Stimulated activated memory B cell treated with anti-CD40 and anti-IgM and Interleukin-4, amounts not matched to agents 10 μg/mL and 1 μg/mL and 100 μg/mL, for 72 hours (primary cell): Measurements from ENCODE around the gene ZNF547.

ENCODE experiments used
- ATAC-seq: fragments of 150-1000 bp; cut with Tn5 transposase; 2 replicates; pipeline ENCODE4 v1.10.0; 2021
- H3K27ac Mint-ChIP-seq: one replicate; pipeline ENCODE4 v1.8.0; 2022; ENCODE audit warnings: mild to moderate bottlenecking, mixed read lengths
- H3K27me3 Mint-ChIP-seq: one replicate; pipeline ENCODE4 v1.8.0; 2022; ENCODE audit warnings: mixed read lengths
- H3K36me3 Mint-ChIP-seq: one replicate; pipeline ENCODE4 v1.8.0; 2022; ENCODE audit warnings: mixed read lengths
- H3K4me1 Mint-ChIP-seq: one replicate; pipeline ENCODE4 v1.8.0; 2022; ENCODE audit warnings: mixed read lengths
- H3K4me3 Mint-ChIP-seq: one replicate; pipeline ENCODE4 v1.8.0; 2022; ENCODE audit warnings: mild to moderate bottlenecking, moderate library complexity, mixed read lengths
- H3K9me3 Mint-ChIP-seq: one replicate; pipeline ENCODE4 v1.8.0; 2022; ENCODE audit warnings: mixed read lengths

ZNF547 gene

GRCh38 chr19:57395710-57396109, 32.4 kb downstream of the ZNF547 start:
- no peaks in the 10 kb centered on the region for H3K27me3 Mint-ChIP-seq
- no peak overlapping the region for H3K27ac Mint-ChIP-seq
- peaks cover 86% of the 10 kb centered on the region for H3K36me3 Mint-ChIP-seq
- H3K4me3 Mint-ChIP-seq = no peak overlapping the region
- peaks cover 43% of the 10 kb centered on the region for H3K9me3 Mint-ChIP-seq
- H3K4me1 Mint-ChIP-seq = peaks cover 44% of the 10 kb centered on the region
- no peak for ATAC-seq

GRCh38 chr19:57398868-57399267, 35.5 kb downstream of the ZNF547 start:
- H3K4me3 Mint-ChIP-seq = no peak overlapping the region
- peaks cover 50% of the 10 kb centered on the region for H3K9me3 Mint-ChIP-seq

DNA sequence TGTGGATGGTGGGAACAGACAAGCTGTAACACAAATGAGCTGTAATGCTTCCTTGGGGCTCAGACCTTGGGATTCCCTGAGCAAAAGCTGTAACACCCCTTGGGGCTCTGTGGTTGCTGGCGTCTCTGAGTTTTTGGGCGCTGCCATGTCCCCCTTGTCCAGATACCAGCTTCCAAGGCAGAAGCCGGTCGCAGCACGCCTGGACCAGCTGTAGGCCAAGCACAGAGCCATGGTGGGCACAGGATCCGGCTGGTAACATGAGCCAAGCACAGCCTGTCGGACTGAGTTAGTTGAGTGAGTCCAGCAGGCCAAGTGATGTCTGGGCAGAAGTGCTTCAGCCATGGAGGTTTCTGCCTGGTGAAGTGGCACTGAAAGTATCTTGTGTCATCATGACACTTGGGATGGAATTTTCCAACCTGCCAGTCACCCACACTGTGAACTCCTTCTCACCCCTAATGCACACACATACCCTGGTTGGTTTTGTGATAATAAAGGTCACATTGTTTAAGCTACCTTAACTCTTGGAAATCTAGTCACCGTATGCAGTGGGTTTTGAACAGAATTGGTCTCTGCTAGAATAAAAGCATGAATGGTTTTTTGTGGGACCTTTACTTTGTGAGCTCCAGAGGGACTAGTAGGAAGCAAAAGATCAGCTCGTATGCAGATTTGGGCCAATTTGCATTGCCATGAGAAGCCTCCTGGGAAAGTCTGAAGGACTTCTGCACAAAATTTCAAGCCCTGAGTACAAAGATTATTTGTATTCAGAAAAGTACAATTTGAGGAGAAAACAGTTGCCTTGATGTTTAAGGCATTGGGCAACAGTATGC, 40.6 kb downstream of the ZNF547 start:
- Mint-ChIP-seq H3K36me3 (peaks cover 27% of the 10 kb centered on the region), H3K9me3 (peaks cover 12% of the 10 kb centered on the region), H3K27ac (no peak overlapping the region), H3K4me3 (no peak overlapping the region), H3K27me3 (no peaks in the 10 kb centered on the region), H3K4me1 (peaks cover 9% of the 10 kb centered on the region)
- ATAC-seq = no peak

More at GRCh38 chr19:57398868-57399267, 35.5 kb downstream of the ZNF547 start:
- H3K27ac Mint-ChIP-seq = no peak overlapping the region
- peaks cover 24% of the 10 kb centered on the region for H3K4me1 Mint-ChIP-seq
- H3K27me3 Mint-ChIP-seq = no peaks in the 10 kb centered on the region
- ATAC-seq = no peak
- peaks cover 78% of the 10 kb centered on the region for H3K36me3 Mint-ChIP-seq

GRCh38 chr19:57406516-57407123, 43.3 kb downstream of the ZNF547 start:
- peak overlapping the region; percentile 4 for H3K27ac Mint-ChIP-seq
- peaks cover 21% of the 10 kb centered on the region for H3K4me1 Mint-ChIP-seq
- ATAC-seq = peak; percentile 74
- H3K4me3 Mint-ChIP-seq = no peak overlapping the region
- H3K27me3 Mint-ChIP-seq = no peaks in the 10 kb centered on the region
- H3K36me3 Mint-ChIP-seq = peaks cover 8% of the 10 kb centered on the region
- H3K9me3 Mint-ChIP-seq = peaks cover 2% of the 10 kb centered on the region

DNA sequence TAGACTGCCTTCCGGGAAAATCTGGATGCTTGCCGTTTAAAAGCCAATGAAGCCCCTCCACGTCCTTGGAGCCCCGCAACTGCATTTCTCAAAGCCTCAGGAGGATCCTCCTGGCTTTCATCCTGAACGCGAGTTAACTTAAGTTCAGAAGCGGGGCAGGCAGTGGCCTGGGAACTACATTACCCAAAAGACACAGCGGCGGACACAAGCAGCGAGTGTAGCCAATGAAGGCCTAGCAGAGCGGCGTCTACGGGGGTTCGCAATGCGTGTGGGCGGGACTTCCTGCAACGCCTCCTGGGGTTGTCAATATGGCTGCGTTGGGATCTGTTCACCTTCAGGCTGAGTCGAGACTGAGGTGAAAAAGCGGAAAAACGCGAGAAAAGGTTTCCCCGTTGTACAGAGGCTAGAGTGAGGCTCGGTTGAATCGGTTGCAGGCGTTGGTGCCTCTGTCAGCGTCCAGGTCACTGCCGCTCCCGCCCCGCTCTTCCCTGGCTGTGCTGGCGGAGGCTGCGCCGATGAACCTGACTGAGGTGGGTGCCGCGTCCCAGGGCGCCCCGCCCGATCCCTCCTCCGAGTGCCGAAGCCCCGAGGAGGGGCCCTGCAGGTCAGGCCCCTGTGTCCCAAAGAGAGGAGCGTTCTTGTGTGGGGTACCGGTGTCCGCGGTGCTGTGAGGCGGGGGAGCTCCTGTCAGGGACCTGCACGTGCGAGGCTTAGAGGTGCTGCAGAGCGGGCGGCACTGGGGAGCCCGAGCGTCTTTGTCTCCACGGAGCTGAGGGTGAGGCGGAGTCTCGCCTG, 47.7 kb downstream of the ZNF547 start, which contains the start of gene ZNF17:
Gene ZNF17 (plus strand): TSS at position 285 of the 795 bp plus-strand sequence. CDS start 2,455 bp downstream, outside the sequence.
- Mint-ChIP-seq H3K27me3 (no peaks in the 10 kb centered on the region), H3K36me3 (peaks cover 23% of the 10 kb centered on the region), H3K4me3 (peak within 1 kb of the TSS; percentile 88), H3K4me1 (peaks cover 42% of the 10 kb centered on the region), H3K27ac (peak within 1 kb of the TSS; percentile 84), H3K9me3 (peaks cover 8% of the 10 kb centered on the region)
- peak; percentile 100 for ATAC-seq

GRCh38 chr19:57419439-57419838, 56.1 kb downstream of the ZNF547 start:
- no peak for ATAC-seq
- no peaks in the 10 kb centered on the region for H3K27me3 Mint-ChIP-seq
- H3K36me3 Mint-ChIP-seq = peaks cover 76% of the 10 kb centered on the region
- no peak overlapping the region for H3K4me3 Mint-ChIP-seq
- H3K9me3 Mint-ChIP-seq = peaks cover 29% of the 10 kb centered on the region
- H3K27ac Mint-ChIP-seq = no peak overlapping the region
- H3K4me1 Mint-ChIP-seq = peaks cover 11% of the 10 kb centered on the region

DNA sequence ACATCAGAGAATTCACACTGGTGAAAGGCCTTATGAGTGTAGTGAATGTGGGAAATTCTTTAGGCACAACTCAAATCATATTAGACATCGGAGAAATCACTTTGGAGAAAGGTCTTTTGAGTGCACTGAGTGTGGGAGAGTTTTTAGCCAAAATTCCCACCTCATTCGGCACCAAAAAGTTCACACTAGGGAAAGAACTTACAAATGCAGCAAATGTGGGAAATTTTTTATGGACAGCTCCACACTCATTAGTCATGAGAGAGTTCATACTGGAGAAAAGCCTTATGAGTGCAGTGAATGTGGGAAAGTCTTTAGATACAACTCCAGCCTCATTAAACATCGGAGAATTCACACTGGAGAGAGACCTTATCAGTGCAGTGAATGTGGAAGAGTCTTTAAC, 57.7 kb downstream of the ZNF547 start:
- Mint-ChIP-seq H3K9me3 (peaks cover 21% of the 10 kb centered on the region), H3K27me3 (no peaks in the 10 kb centered on the region), H3K4me3 (no peak overlapping the region), H3K27ac (no peak overlapping the region), H3K36me3 (peaks cover 61% of the 10 kb centered on the region), H3K4me1 (peaks cover 1% of the 10 kb centered on the region)
- no peak for ATAC-seq
